Stimulated activated CD8-positive, alpha-beta memory T cell treated with anti-CD3 and anti-CD28 coated beads, Interleukin-7, amount 100 ng/mL, for 24 hours (primary cell): ENCODE results near the gene PLPP7.

ENCODE experiments used
- DNase-seq: peaks from one replicate; pipeline ENCODE4 v3.0.0-alpha.2; 2020; ENCODE audit warnings: low read depth

The PLPP7 gene

GRCh38 chr9:131303381-131304321, 14.1 kb downstream of the PLPP7 start:
- no peak for DNase-seq

GRCh38 chr9:131304676-131305355, 15.3 kb downstream of the PLPP7 start:
- no peak for DNase-seq

- DNase-seq: no peak
Observed at GRCh38 chr9:131306397-131307004, 17.0 kb downstream of the PLPP7 start.

- no peak for DNase-seq
Observed at GRCh38 chr9:131307974-131308373, 18.5 kb downstream of the PLPP7 start.

- DNase-seq: no peak
Observed at GRCh38 chr9:131308452-131308851, 18.9 kb downstream of the PLPP7 start.

GRCh38 chr9:131308906-131309529, 19.5 kb downstream of the PLPP7 start:
- DNase-seq: no peak

- no peak for DNase-seq
Observed at GRCh38 chr9:131309530-131310276, 20.2 kb downstream of the PLPP7 start.

- DNase-seq: peak; percentile 21
Observed at GRCh38 chr9:131310833-131311554, 21.5 kb downstream of the PLPP7 start.

- DNase-seq: no peak
Observed at GRCh38 chr9:131312246-131312645, 22.7 kb downstream of the PLPP7 start.

GRCh38 chr9:131312822-131313770, 23.6 kb downstream of the PLPP7 start:
- DNase-seq: no peak

- no peak for DNase-seq
Observed at GRCh38 chr9:131318231-131319085, 28.9 kb downstream of the PLPP7 start.

- no peak for DNase-seq
Observed at GRCh38 chr9:131319486-131319885, 30.0 kb downstream of the PLPP7 start.

GRCh38 chr9:131320031-131320685, 30.6 kb downstream of the PLPP7 start:
- DNase-seq: no peak

GRCh38 chr9:131323629-131324028, 34.1 kb downstream of the PLPP7 start:
- DNase-seq: no peak

GRCh38 chr9:131324736-131325679, 35.5 kb downstream of the PLPP7 start:
- no peak for DNase-seq

GRCh38 chr9:131329241-131329641, 39.7 kb downstream of the PLPP7 start:
- DNase-seq: no peak
